Stimulated activated memory B cell treated with anti-CD40 and anti-IgM and Interleukin-4, amounts not matched to agents 10 μg/mL and 1 μg/mL and 100 μg/mL, for 72 hours (primary cell): ENCODE data around the gene CIB4.
A peak's percentile ranks its signal among the peaks of the same experiment; 100 is the strongest.

ENCODE experiments used
- ATAC-seq: fragments of 150-1000 bp; cut with Tn5 transposase; 2 replicates; pipeline ENCODE4 v1.10.0; 2021
- H3K27ac Mint-ChIP-seq: one replicate; pipeline ENCODE4 v1.8.0; 2022; ENCODE audit warnings: mild to moderate bottlenecking, mixed read lengths
- H3K27me3 Mint-ChIP-seq: one replicate; pipeline ENCODE4 v1.8.0; 2022; ENCODE audit warnings: mixed read lengths
- H3K36me3 Mint-ChIP-seq: one replicate; pipeline ENCODE4 v1.8.0; 2022; ENCODE audit warnings: mixed read lengths
- H3K4me1 Mint-ChIP-seq: one replicate; pipeline ENCODE4 v1.8.0; 2022; ENCODE audit warnings: mixed read lengths
- H3K4me3 Mint-ChIP-seq: one replicate; pipeline ENCODE4 v1.8.0; 2022; ENCODE audit warnings: mild to moderate bottlenecking, moderate library complexity, mixed read lengths
- H3K9me3 Mint-ChIP-seq: one replicate; pipeline ENCODE4 v1.8.0; 2022; ENCODE audit warnings: mixed read lengths

Gene CIB4

DNA sequence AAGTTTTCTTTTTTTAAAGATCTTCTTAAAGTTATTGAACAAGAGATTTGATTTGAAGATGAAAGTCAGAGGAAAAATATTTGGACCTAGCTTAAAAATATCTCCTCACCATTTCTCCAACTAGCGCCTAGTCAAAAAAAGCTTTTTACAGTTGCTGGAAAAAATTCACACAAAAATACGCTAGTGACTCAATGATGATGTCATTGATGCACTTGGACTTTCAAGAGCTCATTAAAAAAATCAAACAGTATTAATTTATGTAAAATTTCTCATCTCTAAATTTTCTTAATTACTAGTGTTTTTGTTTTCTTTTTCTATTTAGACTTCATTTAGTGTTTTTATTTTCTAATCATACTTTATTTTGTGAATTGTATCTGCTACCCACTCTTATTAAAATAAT lies 41.8 kb downstream of the CIB4 start:
- Mint-ChIP-seq H3K4me3 (no peak overlapping the region), H3K9me3 (peaks cover 3% of the 10 kb centered on the region), H3K4me1 (no peaks in the 10 kb centered on the region), H3K27me3 (peaks cover 67% of the 10 kb centered on the region), H3K36me3 (no peaks in the 10 kb centered on the region), H3K27ac (no peak overlapping the region)
- ATAC-seq = no peak

DNA sequence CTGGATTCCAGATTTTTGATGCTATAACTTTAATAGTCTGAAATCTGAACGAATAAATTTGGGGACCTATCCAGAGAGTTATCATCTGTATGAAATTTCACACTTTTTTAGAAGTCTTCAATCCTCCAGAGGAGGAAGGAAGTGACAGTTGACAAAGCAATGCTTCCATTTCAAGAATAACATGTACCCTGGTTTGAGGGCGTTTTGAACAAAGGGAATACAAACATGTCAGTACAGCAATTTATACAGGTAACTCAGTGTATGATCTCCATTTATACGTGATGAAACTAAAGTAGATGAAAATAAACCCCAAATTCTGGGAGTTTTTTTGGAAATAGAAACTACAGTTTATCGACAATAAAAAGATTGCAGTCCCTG lies 42.2 kb downstream of the CIB4 start:
- Mint-ChIP-seq H3K27me3 (peaks cover 68% of the 10 kb centered on the region), H3K4me1 (no peaks in the 10 kb centered on the region), H3K27ac (no peak overlapping the region), H3K4me3 (no peak overlapping the region), H3K36me3 (no peaks in the 10 kb centered on the region), H3K9me3 (peaks cover 3% of the 10 kb centered on the region)
- no peak for ATAC-seq

GRCh38 chr2:26598336-26598995 lies 42.7 kb downstream of the CIB4 start:
- H3K9me3 Mint-ChIP-seq = peaks cover 1% of the 10 kb centered on the region
- no peak overlapping the region for H3K4me3 Mint-ChIP-seq
- H3K27me3 Mint-ChIP-seq = peaks cover 67% of the 10 kb centered on the region
- H3K27ac Mint-ChIP-seq = no peak overlapping the region
- no peaks in the 10 kb centered on the region for H3K4me1 Mint-ChIP-seq
- ATAC-seq = no peak
- no peaks in the 10 kb centered on the region for H3K36me3 Mint-ChIP-seq

DNA sequence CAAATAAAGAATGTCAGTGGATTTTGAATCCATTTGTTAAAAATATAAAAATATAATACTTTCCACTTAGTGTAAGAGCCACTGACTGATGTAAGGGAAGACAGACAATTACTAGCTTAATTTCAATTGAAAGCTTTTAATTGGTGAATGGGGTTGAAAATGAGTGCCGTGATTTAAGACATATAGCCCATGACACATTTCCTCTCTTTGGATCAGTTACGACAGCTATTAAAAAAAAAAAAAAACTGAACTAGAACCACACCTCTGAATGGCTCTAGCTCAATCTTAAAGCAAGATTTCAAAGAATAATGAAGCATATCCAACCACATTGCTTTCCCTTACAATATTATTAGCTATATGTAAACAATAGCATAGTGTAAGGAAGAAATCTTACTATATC lies 44.0 kb downstream of the CIB4 start:
- H3K4me1 Mint-ChIP-seq = no peaks in the 10 kb centered on the region
- H3K9me3 Mint-ChIP-seq = peaks cover 4% of the 10 kb centered on the region
- peaks cover 64% of the 10 kb centered on the region for H3K27me3 Mint-ChIP-seq
- ATAC-seq = no peak
- no peak overlapping the region for H3K4me3 Mint-ChIP-seq
- no peak overlapping the region for H3K27ac Mint-ChIP-seq
- no peaks in the 10 kb centered on the region for H3K36me3 Mint-ChIP-seq

DNA sequence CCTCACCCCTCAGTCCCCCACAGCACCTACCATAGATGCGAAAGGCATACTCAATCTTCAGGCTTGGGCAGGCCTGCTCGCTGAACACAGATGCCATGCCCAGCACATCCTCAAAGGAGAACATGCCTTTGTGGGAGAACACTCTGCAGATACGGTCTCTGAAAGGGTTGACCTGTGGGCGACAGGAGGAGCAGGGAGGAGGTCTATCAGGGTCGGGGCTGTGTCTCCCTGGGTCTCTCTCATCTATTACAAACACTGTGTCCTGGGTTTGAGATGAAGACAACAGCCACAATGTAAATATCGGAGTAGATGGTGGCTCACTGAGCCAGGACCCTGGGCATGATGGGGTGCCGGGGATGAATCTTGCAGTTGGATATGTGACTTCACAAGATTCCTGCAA lies 46.0 kb downstream of the CIB4 start:
- H3K27ac Mint-ChIP-seq = no peak overlapping the region
- H3K27me3 Mint-ChIP-seq = peaks cover 53% of the 10 kb centered on the region
- H3K36me3 Mint-ChIP-seq = no peaks in the 10 kb centered on the region
- H3K4me3 Mint-ChIP-seq = no peak overlapping the region
- H3K4me1 Mint-ChIP-seq = no peaks in the 10 kb centered on the region
- H3K9me3 Mint-ChIP-seq = peaks cover 4% of the 10 kb centered on the region
- ATAC-seq = no peak

GRCh38 chr2:26591619-26592505 lies 49.3 kb downstream of the CIB4 start:
- H3K4me1 Mint-ChIP-seq = no peaks in the 10 kb centered on the region
- no peak overlapping the region for H3K27ac Mint-ChIP-seq
- peaks cover 8% of the 10 kb centered on the region for H3K9me3 Mint-ChIP-seq
- peaks cover 40% of the 10 kb centered on the region for H3K27me3 Mint-ChIP-seq
- H3K36me3 Mint-ChIP-seq = no peaks in the 10 kb centered on the region
- peak; percentile 12 for ATAC-seq
- no peak overlapping the region for H3K4me3 Mint-ChIP-seq

GRCh38 chr2:26590980-26591618 lies 50.1 kb downstream of the CIB4 start:
- peaks cover 8% of the 10 kb centered on the region for H3K9me3 Mint-ChIP-seq
- no peak overlapping the region for H3K27ac Mint-ChIP-seq
- H3K4me1 Mint-ChIP-seq = no peaks in the 10 kb centered on the region
- peaks cover 40% of the 10 kb centered on the region for H3K27me3 Mint-ChIP-seq
- H3K36me3 Mint-ChIP-seq = no peaks in the 10 kb centered on the region
- peak; percentile 34 for ATAC-seq
- no peak overlapping the region for H3K4me3 Mint-ChIP-seq

GRCh38 chr2:26590508-26590907 lies 50.7 kb downstream of the CIB4 start:
- Mint-ChIP-seq H3K36me3 (no peaks in the 10 kb centered on the region), H3K4me1 (no peaks in the 10 kb centered on the region), H3K27me3 (peaks cover 41% of the 10 kb centered on the region), H3K9me3 (peaks cover 8% of the 10 kb centered on the region), H3K4me3 (no peak overlapping the region), H3K27ac (no peak overlapping the region)
- ATAC-seq = no peak

- peaks cover 41% of the 10 kb centered on the region for H3K27me3 Mint-ChIP-seq
- no peak overlapping the region for H3K4me3 Mint-ChIP-seq
- H3K9me3 Mint-ChIP-seq = peaks cover 8% of the 10 kb centered on the region
- ATAC-seq = no peak
- no peak overlapping the region for H3K27ac Mint-ChIP-seq
- H3K4me1 Mint-ChIP-seq = no peaks in the 10 kb centered on the region
- no peaks in the 10 kb centered on the region for H3K36me3 Mint-ChIP-seq
Measured at GRCh38 chr2:26588576-26588975, 52.6 kb downstream of the CIB4 start.

- ATAC-seq = no peak
- H3K9me3 Mint-ChIP-seq = peaks cover 8% of the 10 kb centered on the region
- no peak overlapping the region for H3K27ac Mint-ChIP-seq
- peaks cover 43% of the 10 kb centered on the region for H3K27me3 Mint-ChIP-seq
- no peaks in the 10 kb centered on the region for H3K4me1 Mint-ChIP-seq
- H3K36me3 Mint-ChIP-seq = no peaks in the 10 kb centered on the region
- H3K4me3 Mint-ChIP-seq = no peak overlapping the region
Measured at GRCh38 chr2:26587994-26588393, 53.2 kb downstream of the CIB4 start.

- no peak for ATAC-seq
- Mint-ChIP-seq H3K4me1 (no peaks in the 10 kb centered on the region), H3K36me3 (no peaks in the 10 kb centered on the region), H3K9me3 (peaks cover 4% of the 10 kb centered on the region), H3K27me3 (peaks cover 54% of the 10 kb centered on the region), H3K27ac (no peak overlapping the region), H3K4me3 (no peak overlapping the region)
Measured at GRCh38 chr2:26585966-26586365, 55.2 kb downstream of the CIB4 start.

- H3K27me3 Mint-ChIP-seq = peaks cover 59% of the 10 kb centered on the region
- no peak overlapping the region for H3K4me3 Mint-ChIP-seq
- ATAC-seq = no peak
- no peak overlapping the region for H3K27ac Mint-ChIP-seq
- peaks cover 4% of the 10 kb centered on the region for H3K9me3 Mint-ChIP-seq
- H3K36me3 Mint-ChIP-seq = no peaks in the 10 kb centered on the region
- H3K4me1 Mint-ChIP-seq = no peaks in the 10 kb centered on the region
Measured at GRCh38 chr2:26585100-26585499, 56.1 kb downstream of the CIB4 start.

GRCh38 chr2:26584656-26585055 lies 56.5 kb downstream of the CIB4 start:
- no peak overlapping the region for H3K27ac Mint-ChIP-seq
- peaks cover 4% of the 10 kb centered on the region for H3K9me3 Mint-ChIP-seq
- H3K4me3 Mint-ChIP-seq = no peak overlapping the region
- no peaks in the 10 kb centered on the region for H3K4me1 Mint-ChIP-seq
- H3K27me3 Mint-ChIP-seq = peaks cover 63% of the 10 kb centered on the region
- H3K36me3 Mint-ChIP-seq = no peaks in the 10 kb centered on the region
- no peak for ATAC-seq

DNA sequence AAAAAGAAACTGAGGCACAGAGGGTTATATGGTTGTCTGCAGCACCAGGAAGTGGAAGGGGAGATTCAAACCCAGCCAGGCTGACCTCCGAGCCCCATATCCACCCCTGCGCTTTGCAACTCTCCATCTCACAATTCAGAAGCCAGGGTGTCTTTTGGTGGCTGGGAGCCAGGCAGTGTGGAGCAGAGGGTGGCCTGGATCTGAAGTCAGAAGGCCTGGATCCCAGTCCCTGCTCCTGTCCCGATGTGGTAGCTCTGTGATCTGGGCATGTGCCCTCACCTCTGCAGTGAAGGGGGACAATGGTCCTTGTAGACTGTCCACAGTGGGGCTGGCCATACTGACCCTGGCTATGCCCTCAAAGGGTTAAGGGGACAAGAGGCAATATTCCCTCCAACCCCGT lies 57.0 kb downstream of the CIB4 start:
- ATAC-seq = no peak
- no peaks in the 10 kb centered on the region for H3K36me3 Mint-ChIP-seq

GRCh38 chr2:26583381-26583911 lies 57.7 kb downstream of the CIB4 start:
- H3K36me3 Mint-ChIP-seq = no peaks in the 10 kb centered on the region
- peaks cover 75% of the 10 kb centered on the region for H3K27me3 Mint-ChIP-seq
- no peaks in the 10 kb centered on the region for H3K4me1 Mint-ChIP-seq
- no peak overlapping the region for H3K4me3 Mint-ChIP-seq
- H3K27ac Mint-ChIP-seq = no peak overlapping the region
- ATAC-seq = no peak
- no peaks in the 10 kb centered on the region for H3K9me3 Mint-ChIP-seq

More for the DNA sequence above, 57.0 kb downstream of the CIB4 start:
- H3K4me1 Mint-ChIP-seq = no peaks in the 10 kb centered on the region
- H3K27me3 Mint-ChIP-seq = peaks cover 68% of the 10 kb centered on the region
- peaks cover 3% of the 10 kb centered on the region for H3K9me3 Mint-ChIP-seq
- no peak overlapping the region for H3K4me3 Mint-ChIP-seq
- no peak overlapping the region for H3K27ac Mint-ChIP-seq
